GM12874 (cell line): Measurements from ENCODE around the gene ARPC1B.

Source experiments
- CTCF ChIP-seq: IDR thresholded peaks from 2 replicates; pipeline ENCODE4 v1.5.1; 2011; ENCODE audit warnings: low read depth, mild to moderate bottlenecking, control low read depth, low read length, moderate library complexity; ENCODE audit not compliant: insufficient read depth

Gene ARPC1B

DNA sequence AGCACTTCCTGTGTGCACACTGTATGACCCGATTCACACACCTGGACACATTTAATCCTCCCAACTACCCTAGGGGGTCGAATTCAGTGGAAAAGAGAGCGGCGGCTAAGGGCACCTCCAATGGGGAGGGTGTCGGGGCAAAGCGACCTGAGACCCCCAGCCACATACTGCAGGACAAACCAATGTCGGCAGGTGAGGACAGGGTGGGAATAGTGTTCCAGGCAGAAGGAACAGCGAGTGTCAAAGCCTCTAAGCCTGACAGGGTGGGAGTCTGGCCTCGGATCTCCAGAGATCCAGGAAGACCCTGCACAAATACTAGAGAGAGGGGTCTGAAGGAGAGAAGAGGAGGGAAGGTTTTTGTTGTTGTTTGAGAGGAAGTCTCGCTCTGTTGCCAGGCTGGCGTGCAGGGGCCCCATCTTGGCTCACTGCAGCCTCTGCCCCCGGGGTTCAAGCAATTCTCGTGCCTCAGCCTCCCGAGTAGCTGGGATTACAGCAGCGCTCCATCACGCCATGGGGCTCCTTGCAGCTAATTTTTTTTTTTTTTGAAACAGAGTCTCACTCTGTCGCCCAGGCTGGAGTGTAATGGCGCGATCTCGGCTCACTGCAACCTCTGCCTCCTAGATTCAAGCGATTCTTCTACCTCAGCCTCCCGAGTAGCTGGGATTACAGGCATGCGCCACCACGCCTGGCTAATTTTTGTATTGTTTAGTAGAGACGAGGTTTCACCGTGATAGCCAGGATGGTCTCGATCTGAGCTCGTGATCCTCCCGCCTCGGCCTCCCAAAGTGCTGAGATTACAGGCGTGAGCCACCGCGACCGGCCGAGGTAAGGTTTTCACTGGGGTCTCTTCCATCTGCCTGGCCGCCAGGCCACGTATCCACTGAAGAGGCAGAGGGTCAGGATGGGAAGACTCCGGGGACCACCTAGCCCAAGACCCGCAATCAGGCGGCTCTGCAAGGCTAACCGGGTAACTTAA lies 1.2 kb upstream of the ARPC1B start:
- no peak for TF ChIP-seq CTCF

GRCh38 chr7:99375070-99375807 lies 709 bp downstream of the ARPC1B start:
- no peak for TF ChIP-seq CTCF

DNA sequence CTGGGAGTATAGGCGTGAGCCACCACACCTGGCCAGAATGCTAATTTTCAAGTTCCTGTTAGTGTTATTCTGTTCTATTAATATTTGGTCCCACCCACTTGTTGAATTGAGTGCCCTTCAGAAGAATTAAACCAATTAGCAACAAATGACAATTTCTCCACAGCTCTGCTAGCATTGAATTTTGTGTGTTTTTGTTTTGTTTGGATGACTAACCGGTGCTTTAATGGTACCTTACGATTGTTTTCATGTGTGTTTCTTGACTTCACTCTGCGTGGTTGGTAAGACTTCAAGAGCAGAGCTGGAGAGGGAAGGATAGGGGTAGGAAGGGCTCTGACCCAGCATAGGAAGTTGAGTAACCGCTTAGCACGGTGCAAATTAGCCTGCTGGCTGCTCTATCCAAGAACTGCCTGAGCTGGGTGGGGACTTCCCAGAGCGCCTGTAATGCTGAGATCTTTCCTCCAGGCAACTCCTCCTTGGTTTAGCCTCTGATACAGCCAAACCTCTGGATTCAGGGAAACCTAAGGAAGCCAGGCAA lies 4.6 kb downstream of the ARPC1B start:
- TF ChIP-seq CTCF = no peak

DNA sequence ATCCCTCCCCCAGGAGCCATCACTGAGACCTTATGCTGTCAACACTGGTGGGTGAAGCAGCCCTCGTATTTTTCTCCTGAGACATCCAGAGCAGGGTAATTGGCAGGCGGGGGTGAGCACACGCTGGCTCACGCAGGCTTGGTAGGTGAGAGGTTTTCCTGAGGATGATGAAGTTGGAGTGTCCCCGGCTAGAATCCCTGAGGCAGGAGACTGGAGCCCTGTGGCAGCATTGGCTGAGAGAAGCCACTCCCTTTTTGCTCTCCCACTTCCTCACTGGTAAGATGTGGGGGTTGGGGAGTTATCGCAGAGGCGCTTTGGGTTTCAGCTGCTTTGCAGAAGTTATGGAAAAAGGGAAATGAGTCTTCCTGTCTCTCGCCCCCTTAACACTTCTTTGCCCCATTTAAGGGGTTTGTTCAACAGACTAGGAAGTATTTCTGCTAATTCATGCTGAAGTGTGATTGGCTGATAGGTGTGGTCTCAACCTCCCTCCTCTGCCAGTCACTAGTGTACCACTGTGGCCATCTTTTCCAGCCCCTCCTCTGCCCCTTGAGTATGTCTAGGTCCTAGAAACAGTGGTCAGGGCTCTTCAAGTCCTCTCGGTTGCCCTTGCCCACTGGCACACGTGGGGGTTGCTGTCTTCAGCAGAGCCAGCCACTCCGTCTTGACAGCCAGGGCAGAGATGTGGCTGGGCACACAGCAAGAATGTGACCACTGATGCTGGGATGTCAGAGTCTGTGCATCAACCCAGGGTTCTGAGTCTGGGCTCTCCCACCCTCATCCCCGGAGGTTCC lies 5.7 kb downstream of the ARPC1B start:
- TF ChIP-seq CTCF = no peak

DNA sequence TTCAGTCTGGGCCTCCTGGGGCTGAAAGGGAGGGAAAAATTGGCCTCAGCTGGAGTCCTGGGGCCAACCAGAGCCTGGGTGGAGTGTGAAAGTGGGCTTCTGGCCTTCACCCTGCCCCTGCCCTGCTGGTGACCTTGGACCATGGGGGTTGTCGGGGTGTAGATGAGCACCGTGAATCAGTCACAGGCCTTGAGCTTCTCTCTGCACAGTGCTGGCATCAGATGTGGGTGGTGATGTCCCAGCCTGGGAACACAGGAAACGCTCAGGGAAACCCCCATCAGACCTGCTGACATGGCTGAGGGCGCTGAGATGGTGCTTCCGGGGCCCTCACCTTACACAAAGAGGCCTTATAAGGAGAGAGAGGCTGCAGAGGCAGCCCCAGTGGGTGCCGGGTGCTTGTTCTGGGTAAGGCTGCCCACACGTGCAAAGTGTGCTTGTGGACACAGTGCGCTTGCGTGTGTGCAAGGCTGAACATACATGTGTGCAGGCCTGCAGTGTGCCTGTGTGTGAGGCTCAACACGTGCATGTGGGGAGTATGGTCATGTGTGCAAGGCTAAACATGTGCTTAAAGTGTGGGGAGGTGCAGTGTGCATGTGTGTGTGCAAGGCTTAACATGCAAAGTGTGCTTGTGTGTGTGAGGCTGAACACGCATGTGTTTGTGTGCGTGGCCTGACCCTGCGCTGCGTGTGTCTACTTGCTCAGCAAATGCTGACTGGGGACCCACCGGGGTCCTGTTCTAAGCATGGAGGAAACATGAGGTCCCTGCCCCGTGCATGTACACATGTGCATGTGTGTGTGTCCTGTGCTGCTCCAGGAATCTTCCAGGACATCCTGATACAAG lies 6.5 kb downstream of the ARPC1B start:
- TF ChIP-seq CTCF = no peak

GRCh38 chr7:99381664-99382075 lies 7.1 kb downstream of the ARPC1B start:
- no peak for TF ChIP-seq CTCF
